Breast epithelium (tissue), 3 donors: Measurements from ENCODE around the gene HMCN2.

Source experiments
- CTCF ChIP-seq, 3 donors: fragments of 450-650 bp; IDR thresholded peaks; one replicate each; pipeline ENCODE4 v1.5.1; 2016 to 2017; ENCODE audit warnings: antibody characterized with exemption in 3 of 3, mild to moderate bottlenecking in 3 of 3, moderate library complexity in 3 of 3
- POLR2AphosphoS5 ChIP-seq, 3 donors: sonication (generic); formaldehyde crosslinking; IDR thresholded peaks; one replicate each; pipeline ENCODE4 v1.6.1; 2017; ENCODE audit warnings: antibody characterized with exemption in 3 of 3

DNA sequence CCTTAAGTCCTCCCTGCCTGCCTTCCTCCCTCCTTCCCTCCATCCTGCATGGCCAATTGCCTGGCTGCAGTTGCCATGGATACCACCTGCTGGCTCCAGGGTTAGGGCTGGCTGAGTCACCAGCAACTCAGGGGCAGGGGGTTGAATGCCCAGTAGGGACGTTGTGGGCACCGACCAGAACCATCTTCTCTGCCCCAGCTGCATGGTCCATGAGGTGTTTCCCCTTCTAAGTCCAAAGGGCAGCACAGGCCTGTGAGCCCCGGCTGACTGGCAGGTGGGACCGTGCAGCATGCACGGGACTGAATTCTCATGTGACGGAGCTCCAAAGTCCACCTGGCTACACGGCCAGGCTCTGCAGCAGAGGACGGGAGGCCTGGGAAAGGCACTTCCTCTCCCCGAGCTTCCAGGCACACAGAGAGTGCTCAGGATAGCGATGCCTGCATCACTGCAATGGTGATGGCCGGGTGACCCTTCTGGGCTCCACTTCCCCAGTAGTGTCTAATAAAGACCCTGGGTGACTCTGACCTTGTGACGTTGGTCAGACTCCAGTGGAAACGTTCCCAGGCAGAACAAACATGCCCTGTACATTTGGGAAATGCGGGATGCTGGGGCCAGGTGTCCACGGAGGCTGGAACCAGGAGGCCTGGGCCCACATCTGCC lies 184.9 kb downstream of the HMCN2 start:
- TF ChIP-seq CTCF (IDR thresholded peaks at IDR 0.05) (no peak), POLR2AphosphoS5 (IDR thresholded peaks at IDR 0.05) (no peak)
